HCEC 1CT (cell line): ENCODE data around the gene MDK.
A peak's percentile ranks its signal among the peaks of the same experiment; 100 is the strongest.

ENCODE experiments used
- DNase-seq: peaks from one replicate; pipeline ENCODE4 v3.0.0-alpha.2; 2017

The MDK gene

DNA sequence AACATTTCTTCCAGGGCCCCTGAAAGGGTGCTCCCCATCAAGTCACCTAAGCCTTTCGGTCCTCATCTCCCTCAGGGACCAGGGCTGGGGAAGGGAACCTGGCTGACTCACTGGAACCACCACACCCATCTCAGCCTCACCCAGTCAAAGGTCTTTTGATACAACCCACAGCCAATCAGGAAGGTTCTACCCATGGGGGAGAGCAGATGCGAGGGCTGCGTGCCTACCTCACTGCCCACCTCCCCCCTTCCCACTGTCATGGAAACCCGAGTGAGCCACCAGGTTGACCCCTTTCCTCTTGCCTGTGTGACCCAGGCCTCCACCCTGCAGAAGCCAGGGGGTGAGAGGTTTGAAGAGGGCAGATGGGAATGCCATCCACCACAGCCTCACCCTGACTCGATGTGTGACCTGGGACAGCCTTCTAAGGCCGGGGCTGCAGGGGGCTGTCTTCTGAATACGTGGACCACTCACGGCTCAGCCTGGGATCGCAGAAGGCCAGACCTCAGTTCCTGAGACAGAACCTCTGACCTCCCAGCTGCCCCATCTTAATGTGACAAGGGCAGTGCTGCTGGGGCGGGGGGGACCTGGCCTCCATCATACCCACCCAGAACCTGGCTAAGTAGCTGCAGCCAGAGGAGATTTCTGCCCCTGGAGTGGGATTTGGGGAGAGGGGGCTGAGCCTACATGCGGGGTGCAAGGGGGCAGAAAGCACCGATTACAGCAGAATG is 2.7 kb downstream of the MDK start:
- DNase-seq, result no peak

- no peak for DNase-seq
Measured at GRCh38 chr11:46385169-46386004, 3.9 kb downstream of the MDK start.

DNA sequence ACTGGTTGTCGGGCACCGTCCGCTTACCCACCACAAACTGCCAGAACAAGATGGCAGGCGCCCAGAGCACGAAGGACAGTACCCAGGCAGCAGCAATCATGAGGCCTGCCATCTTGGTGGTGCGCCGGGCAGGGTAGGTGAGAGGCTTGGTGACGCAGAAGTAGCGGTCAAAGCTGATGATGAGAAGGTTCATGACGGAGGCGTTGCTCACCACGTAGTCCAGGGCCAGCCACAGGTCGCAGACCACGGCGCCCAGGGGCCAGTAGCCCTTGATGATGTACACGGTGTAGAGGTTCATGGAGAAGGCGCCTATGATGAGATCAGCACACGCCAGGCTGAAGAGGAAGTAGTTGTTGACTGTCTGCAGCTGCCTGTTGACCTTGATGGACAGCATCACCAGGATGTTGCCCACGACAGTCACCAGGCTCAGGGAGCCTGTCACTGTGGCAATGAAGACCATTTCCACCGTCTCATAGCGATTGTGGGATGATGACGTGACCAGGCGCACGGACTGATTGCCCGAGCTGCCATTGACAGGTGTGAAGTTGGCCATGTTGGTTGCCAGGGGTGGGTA is 4.6 kb downstream of the MDK start:
- DNase-seq, result no peak

- DNase-seq, result peak; percentile 40
Measured at GRCh38 chr11:46386674-46387073, 5.2 kb downstream of the MDK start.

DNA sequence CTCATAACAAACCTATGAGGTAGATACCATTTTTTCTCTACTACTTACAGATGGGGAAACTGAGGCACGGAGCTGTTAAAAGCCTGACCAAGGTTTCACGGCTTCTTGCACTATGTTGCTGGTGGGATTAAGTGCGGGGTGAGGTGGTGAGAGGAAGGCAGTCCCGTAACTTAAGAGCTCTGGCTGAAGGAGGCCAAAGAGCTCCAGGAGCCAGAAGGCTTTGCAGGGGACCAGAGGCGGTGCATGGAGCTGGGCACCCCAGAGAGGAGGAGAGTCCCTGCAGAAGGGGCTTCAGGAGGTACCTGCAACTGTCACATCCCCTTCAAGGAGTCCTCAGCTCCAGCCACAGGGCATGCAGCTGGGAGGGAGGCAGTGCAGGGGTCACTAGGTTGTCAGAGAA is 6.0 kb downstream of the MDK start:
- no peak for DNase-seq

GRCh38 chr11:46387919-46388618 is 6.6 kb downstream of the MDK start:
- DNase-seq, result no peak

DNA sequence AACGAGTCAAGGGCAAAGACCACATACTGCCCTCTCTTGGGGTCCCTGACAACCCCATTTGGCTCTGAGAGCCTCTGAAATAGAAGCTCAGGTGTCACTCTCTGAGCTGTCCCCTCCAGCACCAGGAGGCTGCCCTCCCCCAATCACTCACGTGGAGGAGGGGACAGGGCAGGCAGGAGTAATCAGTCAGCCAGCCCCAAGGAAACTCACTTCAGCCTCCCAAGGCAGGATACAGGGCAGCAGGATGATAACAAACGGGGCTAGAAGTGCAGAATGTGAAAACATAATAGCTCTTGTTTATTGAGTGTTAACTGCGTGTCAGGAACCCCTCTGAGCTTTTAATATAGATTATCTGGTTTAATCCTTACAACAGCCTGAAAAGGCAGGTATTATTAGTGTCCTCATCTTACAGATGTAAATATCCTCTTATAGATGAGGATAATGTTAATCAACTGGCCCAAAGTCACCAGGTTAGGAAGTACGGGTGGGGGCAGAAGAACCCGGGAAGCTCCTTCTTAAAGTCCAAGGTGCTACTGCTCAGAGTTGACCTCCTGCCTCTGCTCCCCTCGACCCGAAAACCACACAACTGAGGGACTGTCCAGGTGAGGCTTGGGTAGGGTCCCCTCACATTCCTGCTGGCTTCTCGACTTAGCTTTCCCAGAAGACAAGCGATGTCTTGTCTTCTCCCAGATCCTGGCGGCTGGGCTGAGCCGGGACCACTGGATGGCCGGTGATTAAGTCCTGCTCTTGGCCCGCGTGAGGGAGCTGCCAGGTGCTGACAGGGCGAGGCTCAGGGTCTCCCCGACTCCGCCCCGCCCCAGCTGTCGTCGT is 7.4 kb downstream of the MDK start:
- no peak for DNase-seq

DNA sequence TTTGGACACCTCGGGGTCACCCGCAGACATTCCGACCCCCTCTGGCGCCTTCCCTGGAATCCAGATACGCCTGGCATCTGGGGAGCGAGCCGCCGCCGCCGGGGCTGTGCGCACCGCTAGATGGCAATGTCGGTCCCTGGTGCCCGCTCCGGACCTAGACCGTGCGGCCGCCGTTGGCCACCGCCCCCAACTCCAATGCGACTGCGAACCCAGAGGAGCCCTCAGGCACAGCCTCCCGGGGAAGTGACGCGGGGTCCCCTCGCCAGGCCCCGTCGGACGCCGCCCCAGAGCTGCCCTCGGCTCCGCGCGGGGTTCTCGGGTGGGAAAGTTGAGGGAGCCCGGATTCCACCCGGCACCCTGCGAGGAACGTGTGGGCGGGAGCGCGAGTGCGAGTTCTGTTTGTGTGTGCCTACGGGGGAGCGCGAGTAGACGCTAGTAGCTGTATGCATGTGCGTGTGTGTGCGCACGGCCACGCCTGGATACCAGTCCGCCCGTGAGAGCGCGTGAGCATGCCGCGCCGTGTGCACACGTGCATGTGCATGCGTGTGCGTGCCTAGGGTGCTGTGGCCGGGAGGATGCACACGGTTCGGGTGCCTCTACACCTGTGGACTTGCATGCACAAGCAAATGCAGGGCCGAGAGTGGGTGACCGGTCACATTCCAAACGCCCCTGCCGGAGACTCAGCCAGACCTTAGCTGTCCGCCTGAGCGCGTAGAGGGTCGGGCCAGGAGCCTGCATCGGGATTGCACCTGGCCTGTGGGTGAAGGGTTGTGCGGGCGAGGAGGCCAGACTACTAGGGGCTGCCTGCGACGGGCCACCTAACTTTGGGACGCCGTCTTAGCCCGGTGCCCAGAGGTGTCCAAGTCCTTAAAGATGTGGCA is 8.2 kb downstream of the MDK start:
- DNase-seq, result peak; percentile 66

GRCh38 chr11:46390331-46391171 is 9.1 kb downstream of the MDK start:
- no peak for DNase-seq

DNA sequence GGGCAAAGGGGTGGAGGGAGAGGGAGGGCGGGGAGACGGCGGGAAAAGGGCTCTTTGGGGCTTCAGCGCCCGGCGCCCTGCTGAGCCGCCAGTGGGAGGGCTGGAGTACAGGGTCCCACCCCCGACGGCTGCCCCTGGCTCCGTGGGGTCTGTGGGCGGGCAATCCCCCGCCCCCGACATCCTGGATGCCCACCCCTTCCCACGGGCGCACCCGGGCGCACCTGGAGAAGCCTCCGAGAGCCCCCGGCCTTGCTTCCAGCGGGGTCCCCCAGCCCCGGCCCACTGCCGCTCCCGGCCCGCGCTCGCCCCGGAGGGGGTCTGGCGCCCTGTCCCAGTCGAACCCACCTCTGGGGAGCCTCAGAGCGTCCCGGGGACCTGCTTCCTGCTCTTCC is 9.7 kb downstream of the MDK start:
- no peak for DNase-seq

DNA sequence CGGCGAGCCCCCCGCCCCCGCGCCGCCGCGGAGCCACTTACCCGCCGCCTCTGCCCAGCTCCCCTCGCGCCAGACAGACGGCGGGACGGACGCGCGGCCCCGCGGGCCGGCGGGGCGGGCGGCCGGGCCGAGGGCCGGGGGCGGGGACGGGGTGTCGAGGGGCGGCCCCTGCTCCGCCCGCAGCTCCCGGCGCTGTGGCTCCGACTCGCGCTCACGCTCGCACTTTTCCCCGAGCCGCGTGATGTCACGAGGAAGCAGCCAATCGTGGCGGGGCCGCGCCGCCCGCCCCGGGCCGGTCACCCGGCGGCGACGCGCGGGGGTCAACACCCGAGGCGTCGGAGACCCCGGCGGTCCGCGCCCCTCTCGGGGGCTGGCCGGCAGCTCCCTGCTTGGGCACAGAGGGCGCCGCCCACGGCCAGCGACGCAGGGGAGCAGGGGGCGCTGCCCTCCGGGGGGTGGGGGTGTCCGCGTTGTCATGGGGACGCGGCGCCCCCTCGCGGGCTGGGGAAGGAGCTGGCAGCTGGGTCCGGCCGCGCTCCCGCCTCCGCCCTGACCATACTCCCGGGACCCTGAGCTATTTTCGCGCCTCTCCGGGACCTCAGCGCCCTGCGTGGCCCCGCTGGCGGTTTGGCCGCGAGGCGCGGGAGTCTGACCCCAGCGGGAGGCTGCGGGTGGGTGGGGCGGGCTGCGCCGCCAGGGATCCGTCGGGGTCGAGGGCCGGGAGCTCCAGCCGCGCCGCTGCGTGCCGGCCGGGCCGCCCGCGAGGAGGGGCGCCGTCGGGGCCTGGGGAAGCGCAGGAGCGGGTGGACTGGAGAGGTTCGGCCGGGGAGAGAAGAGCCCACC is 10.3 kb downstream of the MDK start, which contains the start of gene CHRM4:
Gene CHRM4 (minus strand): TSS at position 199 of the 843 bp plus-strand sequence. CDS start 5,219 bp downstream, outside the sequence.
- DNase-seq, result peak; percentile 22

DNA sequence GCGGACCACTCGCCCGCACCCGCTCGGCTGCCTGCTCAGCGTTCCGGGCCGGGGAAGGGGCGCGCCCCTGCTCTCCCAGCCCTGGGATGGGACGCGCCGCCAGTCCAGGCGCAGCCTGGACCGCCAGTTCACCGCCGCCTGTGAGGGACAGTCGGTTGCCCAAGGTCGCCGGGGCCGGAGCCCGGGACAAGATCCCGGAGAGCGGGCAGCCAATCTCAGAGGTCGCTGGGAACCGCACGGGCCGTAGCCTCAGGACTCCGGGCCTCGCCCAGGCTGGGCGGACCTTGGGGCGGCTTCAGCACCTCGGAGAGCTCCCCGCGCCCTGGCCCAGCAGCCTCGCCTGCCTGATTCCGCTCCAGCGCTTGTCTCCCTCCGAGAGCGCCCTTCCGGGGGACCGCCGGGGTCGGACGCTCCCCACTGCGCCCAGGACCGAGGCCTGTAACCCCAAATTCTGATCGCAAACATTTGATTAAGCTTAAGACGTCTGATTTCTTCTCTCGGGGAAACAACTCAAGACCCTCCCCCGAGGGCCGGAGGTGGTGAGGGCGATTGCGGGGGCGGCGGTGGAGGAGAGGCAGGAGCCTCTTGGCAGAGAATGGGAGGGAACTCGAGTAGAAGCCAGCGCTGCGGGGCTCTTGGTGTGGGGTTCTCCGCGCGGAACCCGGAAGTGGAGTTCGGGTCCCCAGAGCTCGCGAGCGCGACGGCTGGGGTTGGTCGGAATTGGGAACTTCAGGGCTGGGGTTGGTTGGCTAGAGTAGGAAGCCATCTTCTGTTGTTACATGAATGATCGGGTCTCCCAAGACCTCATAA is 11.2 kb downstream of the MDK start:
- DNase-seq, result peak; percentile 76

DNA sequence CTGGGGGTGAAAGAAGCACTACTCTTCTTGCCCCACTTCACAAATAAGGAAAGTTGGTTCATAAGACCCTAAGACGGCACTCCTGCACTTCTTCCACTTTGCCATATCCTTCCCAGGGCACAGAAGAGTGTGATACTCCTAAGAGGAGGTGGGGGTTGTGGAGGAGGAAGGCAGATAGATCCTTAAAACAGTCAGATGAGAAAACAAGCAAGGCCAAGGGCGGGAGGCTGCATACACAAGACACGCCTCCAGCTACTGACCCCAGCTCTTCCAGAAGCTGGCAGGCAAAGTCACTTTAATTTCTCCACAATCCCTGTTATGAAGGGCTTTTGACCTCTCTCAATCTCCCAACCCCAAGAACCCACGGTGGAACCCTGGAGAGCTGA is 11.8 kb downstream of the MDK start:
- DNase-seq, result no peak

DNA sequence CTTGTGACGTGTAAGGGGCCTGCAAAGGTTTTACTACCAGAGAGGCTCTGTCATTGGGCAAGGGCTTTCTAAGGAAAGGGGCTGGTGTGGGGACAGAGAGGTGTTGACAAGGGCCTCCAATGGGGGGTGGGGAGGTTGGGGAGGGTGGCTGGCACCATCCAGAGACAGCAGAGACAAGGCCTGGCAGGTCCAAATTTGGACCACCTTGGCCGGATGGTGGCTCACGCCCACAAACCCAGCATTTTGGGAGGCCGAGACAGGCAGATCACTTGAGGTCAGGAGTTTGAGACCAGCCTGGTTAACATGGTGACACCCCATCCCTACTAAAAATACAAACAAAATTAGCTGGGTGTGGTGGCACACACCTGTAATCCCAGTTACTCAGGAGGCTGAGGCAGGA is 12.3 kb downstream of the MDK start:
- DNase-seq, result no peak

DNA sequence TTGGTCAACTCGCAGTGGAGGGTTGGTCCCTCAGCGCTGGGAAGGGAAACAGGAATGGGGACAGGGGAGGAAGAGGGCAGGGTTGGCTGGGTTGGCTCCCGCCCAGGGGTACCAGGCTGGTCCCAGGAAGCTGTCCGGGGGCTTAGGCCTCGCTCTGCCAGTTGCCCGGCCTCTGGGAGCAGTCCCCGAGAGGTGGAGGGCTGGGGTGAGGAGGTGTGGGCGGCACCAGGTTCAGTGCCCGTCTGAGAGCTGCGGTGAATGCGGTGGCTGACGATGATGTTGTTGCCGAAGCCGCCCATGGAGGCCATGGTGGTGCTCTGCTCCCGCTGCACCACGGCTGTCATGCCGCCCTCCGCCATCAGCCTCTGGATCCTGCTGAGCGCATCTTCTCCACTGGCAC is 16.1 kb downstream of the MDK start:
- no peak for DNase-seq

DNA sequence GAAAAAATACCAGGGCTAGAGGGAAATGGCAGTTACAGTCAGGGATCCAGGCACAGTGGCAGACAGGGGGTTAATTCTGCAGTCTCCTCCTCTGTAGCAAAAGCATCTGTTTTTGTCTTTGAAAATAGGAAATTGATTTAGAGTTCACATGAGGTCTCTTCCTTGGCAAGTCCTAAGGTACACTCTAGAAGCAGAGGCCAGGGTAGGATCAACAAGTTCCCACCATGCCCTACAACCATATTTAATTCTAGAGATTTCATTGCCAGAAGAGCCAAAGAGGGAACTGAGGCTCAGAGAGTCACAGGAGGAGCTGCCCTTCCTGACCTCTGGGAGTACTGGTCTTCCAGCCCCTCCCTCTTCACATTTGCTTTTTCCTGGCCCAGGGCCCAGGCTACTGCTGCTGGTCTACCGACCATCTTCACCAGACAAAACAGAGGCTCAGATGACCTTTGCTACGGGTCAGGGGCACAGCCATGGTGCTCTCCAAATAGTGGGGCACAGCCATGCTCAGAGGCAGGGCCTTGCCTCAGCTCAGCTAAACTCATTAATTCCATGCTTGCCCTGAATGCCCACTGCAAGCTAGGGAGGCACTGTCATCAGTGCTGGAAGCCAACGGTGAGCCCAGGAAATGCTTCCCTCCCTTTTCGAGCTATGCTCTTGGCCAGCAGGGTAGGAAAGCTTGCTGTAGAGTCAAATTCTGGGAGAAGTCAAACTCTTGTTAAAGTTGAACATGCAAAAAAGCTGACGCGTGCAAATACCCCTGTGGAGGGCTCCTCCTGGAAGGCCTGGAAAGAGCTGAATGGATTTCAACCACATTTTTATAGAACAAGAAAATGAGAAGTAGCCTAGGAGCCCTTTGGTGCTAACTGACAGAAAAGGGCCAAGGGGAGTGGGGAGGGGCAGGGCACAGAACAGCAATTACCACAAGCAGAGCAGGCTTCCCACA is 21.8 kb downstream of the MDK start:
- DNase-seq, result no peak

DNA sequence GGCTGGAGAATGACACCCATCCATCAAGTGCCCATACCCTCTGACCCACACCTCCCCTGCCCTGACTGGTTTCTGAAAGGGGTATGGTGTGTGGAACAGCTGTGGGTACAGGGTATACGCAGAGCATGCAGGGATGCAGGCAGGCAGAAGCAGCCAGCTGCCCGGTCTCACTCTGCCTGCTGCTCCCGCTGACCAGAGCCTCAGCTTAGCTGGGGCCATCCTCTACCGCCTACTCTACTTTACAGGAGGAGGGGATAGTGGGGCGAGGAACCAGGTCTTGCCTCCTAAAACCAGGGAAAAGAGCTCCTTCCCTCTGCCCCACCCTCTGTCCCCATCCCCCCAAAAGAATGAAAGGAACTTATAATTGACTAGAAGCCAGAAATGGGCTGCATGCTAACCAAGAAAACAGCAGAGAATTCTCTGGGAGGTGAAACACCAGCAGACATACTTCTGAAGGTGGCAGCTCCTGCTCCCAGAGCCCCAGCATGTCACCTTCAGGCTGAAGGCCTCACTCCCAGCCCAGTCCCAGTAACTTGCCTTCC is 23.1 kb downstream of the MDK start:
- no peak for DNase-seq
